ENCODE data around the gene LARP1. TPM values are rescaled to one million over a fixed set of nuclear protein-coding genes. Genes with fewer than 3 reads are reported as not detected.

LARP1 gene
- total and polyA plus RNA-seq, 9 of the 15 experiments (the other 6 are each of a cell fraction or from before 2014, with no cell fraction given) = 22.6 to 300 (median 92.0) TPM

DNA sequence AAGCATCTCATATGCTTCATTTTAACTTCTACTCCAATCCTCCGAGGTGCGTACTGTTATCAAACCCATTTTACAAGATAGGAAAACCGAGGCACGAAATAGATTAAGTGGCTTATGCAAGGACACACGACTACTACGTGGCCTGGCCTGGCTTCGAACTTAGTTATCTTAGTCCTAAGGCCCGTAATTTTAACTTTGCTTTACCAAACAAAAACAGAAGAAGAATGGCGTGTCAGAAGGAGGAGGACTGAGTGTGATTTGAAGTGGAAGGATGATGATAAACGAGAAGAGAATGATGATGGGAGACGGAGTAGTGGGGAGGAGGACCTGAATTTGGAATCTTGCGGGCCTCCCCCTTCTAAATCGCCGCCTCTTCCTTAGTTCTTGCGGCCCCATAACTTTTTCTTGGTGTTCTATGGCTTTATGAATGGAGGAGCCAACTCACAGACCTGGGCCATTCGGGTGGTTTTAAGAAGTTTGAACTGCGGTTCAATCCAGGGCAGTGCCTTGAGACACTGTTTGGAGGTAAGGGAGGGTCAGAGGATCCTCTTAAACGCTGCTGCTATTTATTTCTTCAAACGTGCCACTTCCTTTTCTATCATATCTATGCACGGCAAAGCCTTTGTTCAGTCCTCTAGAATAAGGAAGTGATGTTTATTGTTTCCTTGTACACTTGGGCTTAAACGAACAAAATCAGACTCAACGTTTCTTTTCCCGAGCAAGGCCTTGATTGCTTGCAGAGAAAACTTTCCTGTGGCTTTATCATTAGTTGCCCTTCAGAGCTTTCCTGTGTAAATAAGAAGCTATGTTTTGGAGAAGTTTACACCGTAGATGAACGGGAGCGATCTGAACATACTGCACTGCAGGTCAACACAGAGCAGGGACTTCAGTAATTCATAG, 104.0 kb downstream of the LARP1 start (continued):
- peak; percentile 66; the same call in 1 of the 2 replicates for TF ChIP-seq SMARCA5 (IDR thresholded peaks at IDR 0.05)
- no peak for TF ChIP-seq ZNF696 (CRISPR knock-in tag; conservative IDR thresholded peaks at IDR 0.05)
- TF ChIP-seq ZNF232 (CRISPR knock-in tag; IDR thresholded peaks at IDR 0.05) = no peak
- TF ChIP-seq, protein P1, sequence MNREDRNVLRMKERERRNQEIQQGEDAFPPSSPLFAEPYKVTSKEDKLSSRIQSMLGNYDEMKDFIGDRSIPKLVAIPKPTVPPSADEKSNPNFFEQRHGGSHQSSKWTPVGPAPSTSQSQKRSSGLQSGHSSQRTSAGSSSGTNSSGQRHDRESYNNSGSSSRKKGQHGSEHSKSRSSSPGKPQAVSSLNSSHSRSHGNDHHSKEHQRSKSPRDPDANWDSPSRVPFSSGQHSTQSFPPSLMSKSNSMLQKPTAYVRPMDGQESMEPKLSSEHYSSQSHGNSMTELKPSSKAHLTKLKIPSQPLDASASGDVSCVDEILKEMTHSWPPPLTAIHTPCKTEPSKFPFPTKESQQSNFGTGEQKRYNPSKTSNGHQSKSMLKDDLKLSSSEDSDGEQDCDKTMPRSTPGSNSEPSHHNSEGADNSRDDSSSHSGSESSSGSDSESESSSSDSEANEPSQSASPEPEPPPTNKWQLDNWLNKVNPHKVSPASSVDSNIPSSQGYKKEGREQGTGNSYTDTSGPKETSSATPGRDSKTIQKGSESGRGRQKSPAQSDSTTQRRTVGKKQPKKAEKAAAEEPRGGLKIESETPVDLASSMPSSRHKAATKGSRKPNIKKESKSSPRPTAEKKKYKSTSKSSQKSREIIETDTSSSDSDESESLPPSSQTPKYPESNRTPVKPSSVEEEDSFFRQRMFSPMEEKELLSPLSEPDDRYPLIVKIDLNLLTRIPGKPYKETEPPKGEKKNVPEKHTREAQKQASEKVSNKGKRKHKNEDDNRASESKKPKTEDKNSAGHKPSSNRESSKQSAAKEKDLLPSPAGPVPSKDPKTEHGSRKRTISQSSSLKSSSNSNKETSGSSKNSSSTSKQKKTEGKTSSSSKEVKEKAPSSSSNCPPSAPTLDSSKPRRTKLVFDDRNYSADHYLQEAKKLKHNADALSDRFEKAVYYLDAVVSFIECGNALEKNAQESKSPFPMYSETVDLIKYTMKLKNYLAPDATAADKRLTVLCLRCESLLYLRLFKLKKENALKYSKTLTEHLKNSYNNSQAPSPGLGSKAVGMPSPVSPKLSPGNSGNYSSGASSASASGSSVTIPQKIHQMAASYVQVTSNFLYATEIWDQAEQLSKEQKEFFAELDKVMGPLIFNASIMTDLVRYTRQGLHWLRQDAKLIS (CRISPR knock-in tag; IDR thresholded peaks at IDR 0.05) = no peak
- TF ChIP-seq EZH2 (IDR thresholded peaks at IDR 0.05; ENCODE audit: borderline replicate concordance, low read depth, low read length) = no peak
- no peak for TF ChIP-seq ZKSCAN8 (CRISPR knock-in tag; IDR thresholded peaks at IDR 0.05)
- no peak for TF ChIP-seq GABPA (tag; conservative IDR thresholded peaks at IDR 0.05; ENCODE audit: low read depth)
- TF ChIP-seq MYC (IDR thresholded peaks at IDR 0.05; ENCODE audit: low read depth, low read length) = no peak
- no peak for TF ChIP-seq MYC (CRISPR knock-in tag; IDR thresholded peaks at IDR 0.05; ENCODE audit: borderline replicate concordance, low read depth)
- no peak for TF ChIP-seq ZC3H8 (IDR thresholded peaks at IDR 0.05)
- no peak for TF ChIP-seq NFXL1 (CRISPR knock-in tag; IDR thresholded peaks at IDR 0.05)
- no peak for TF ChIP-seq ZNF551 (CRISPR knock-in tag; IDR thresholded peaks at IDR 0.05)
- TF ChIP-seq ZNF253 (CRISPR knock-in tag; conservative IDR thresholded peaks at IDR 0.05) = no peak
- TF ChIP-seq KAT8 (IDR thresholded peaks at IDR 0.05; ENCODE audit: low read depth) = no peak
- no peak for TF ChIP-seq MAFK (IDR thresholded peaks at IDR 0.05; ENCODE audit: low read length)
- no peak for TF ChIP-seq TGIF2 (CRISPR knock-in tag; IDR thresholded peaks at IDR 0.05)
- TF ChIP-seq, protein P2, sequence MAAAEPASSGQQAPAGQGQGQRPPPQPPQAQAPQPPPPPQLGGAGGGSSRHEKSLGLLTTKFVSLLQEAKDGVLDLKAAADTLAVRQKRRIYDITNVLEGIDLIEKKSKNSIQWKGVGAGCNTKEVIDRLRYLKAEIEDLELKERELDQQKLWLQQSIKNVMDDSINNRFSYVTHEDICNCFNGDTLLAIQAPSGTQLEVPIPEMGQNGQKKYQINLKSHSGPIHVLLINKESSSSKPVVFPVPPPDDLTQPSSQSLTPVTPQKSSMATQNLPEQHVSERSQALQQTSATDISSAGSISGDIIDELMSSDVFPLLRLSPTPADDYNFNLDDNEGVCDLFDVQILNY (CRISPR knock-in tag; IDR thresholded peaks at IDR 0.05) = no peak
- TF ChIP-seq CHD1 (IDR thresholded peaks at IDR 0.05; ENCODE audit: low read length) = no peak
- TF ChIP-seq, protein P3, sequence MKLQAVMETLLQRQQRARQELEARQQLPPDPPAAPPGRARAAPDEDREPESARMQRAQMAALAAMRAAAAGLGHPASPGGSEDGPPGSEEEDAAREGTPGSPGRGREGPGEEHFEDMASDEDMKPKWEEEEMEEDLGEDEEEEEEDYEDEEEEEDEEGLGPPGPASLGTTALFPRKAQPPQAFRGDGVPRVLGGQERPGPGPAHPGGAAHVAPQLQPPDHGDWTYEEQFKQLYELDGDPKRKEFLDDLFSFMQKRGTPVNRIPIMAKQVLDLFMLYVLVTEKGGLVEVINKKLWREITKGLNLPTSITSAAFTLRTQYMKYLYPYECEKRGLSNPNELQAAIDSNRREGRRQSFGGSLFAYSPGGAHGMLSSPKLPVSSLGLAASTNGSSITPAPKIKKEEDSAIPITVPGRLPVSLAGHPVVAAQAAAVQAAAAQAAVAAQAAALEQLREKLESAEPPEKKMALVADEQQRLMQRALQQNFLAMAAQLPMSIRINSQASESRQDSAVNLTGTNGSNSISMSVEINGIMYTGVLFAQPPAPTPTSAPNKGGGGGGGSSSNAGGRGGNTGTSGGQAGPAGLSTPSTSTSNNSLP (IDR thresholded peaks at IDR 0.05; ENCODE audit: borderline replicate concordance, low read depth, low read length) = no peak
